ENCODE measurements around the gene BRD4.
A peak's percentile ranks its signal among the peaks of the same experiment; 100 is the strongest.

Gene BRD4

DNA sequence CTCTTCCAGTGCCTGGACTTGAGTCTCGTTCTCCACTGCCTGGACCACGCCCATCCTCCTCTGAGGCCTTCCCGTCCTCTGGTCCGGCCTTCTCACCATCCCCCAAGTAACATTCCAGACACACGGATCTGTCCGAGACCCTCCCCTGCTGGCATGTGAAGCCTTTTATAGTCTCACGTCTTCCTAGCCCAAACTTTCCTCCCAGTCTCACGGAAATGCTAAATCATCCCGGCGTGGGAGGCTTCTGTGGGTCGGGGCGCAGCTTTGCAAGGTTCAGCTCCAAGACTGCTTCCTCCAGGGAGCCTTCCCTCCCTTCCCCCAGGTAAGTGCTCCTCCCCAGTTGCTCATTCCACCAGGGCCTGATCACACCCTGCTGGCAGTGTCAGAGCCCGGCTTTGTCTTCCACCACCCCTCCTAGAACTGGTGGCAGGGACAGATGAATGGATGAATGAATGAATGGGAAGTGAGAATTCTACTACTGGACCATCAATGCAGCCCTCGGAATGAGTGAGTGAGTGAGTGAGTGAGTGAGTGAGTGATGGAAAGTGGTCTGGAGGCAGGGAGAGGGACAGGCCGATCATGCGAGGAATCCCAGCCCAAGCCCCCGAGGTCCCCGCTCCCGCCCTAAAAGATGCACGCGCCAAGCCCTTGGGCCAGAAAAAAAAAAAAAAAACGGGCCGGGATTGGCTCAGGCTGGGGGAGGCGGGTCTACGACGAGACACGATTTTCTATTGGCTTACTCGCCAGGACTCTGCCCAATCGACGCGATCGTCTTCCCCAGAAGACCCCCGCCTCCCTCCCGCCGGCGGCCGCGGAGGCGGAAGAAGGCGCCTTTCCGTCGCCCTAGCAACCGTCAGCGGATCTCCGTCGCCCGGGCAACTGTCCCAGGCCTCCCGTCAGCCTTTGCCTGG, 109.3 kb downstream of the BRD4 start:
- peak; percentile 91 for DNase-seq
- in situ Hi-C loops (cut with HindIII; ENCODE audit: low pct_ligation_motif_present, low pct_unique_long_range_greater_than_20kb, low sequenced_read_pairs) = no loop called here

DNA sequence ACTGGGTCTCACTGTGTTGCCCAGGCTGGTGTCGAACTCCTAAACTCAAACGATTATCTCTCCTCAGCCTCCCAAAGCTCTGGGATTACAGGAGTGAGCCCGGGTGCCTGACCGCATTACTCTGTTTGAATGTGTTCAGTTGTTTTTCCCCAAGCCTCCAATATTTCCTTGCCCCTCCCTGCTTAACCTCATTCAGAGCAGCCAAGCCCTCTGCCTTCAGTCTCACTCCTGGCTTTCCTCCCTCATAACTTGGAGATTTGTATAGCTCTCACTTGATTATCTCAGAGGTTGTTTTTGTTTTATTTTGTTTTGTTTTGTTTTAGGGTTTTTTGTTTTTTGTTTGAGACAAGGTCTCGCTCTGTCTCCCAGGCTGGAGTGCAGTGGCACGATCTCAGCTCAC, 111.5 kb downstream of the BRD4 start:
- in situ Hi-C loops (cut with HindIII; ENCODE audit: low pct_ligation_motif_present, low pct_unique_long_range_greater_than_20kb, low sequenced_read_pairs) = no loop called here
- no peak for DNase-seq

DNA sequence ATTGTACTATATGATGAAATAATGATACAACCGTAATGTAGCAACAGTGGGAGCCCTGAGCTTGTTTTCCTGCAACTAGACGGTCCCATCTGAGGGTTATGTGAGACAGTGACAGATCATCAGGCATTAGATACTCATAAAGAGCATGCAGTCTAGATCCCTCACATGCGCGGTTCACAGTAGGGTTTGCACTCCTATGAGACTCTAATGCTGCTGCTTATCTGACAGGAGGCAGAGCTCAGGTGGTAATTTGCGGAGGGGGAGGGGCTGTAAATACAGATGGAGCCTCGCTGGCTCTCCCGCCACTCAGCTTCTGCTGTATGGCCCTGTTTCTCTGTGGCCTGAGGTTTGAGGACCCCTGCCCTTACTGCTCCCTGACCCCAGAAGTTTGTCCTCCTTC, 113.8 kb downstream of the BRD4 start:
- no peak for DNase-seq
- in situ Hi-C loops (cut with HindIII; ENCODE audit: low pct_ligation_motif_present, low pct_unique_long_range_greater_than_20kb, low sequenced_read_pairs) = no loop called here

DNA sequence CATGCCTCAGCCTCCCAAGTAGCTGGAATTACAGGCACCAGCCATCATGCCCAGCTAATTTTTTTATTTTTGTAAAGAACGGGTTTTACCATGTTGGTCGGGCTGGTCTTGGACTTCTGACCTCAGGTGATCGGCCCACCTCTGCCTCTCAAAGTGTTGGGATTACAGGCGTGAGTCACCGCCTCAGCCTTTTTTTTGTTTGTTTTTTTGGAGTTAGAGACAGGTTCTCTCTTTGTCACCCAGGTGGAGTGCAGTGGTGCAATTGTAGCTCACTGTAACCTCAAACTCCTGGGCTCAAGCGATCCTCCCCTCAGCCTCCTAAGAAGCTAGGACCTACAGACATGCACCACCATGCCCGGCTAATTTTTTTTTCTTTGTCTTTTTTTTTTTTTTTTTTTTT, 116.0 kb downstream of the BRD4 start:
- in situ Hi-C loops (cut with HindIII; ENCODE audit: low pct_ligation_motif_present, low pct_unique_long_range_greater_than_20kb, low sequenced_read_pairs) = no loop called here
- DNase-seq = no peak

DNA sequence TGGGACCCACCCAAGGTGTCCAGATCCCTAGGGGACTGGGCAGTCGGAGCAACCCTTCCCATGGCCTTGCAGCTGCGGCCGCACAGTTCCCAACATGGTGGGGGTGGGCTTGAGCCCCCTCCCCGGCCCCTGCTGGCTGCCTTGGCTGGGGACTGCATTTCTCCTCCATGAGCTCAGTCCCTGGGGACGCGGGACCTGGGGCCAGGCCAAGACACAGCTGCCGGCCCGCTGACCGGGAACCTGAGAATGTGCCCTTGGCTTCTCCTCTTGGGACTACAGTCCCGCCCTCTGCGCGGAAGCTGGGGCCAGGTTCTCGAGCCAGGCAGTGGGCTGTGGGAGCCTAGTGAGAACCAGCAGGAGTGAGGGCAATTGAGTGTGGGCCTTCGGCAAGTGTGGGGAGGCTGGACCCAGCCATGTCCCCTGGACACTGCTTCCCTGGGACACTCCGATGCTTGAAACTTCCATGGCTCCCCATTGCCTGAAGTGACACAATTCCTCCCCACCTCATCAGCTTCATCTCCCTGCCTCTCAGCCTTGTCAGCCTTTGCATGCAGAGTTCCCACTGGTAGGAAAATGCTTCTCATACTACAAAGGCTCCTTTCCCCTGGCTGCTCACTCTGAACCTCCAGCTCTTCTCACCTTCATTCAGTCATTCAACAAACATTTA, 118.5 kb downstream of the BRD4 start:
- DNase-seq = no peak
- in situ Hi-C loops (cut with HindIII; ENCODE audit: low pct_ligation_motif_present, low pct_unique_long_range_greater_than_20kb, low sequenced_read_pairs) = no loop called here

DNA sequence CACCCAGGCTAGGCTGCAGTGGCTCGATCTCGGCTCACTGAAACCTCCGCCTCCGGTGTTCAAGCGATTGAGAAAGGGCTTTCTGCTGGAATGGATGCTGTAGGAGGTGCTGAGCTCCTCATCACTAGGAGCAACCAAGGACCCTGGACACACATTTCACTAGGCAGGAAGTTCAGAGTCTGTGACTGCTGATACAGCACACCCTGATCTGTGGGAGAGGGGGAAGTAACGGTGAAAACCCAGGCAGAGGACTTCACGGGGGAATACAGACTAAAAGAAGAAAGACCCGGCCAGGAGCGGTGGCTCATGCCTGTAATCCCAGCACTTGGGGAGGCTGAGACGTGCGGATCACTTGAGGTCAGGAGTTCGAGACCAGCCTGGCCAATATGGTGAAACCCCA, 119.6 kb downstream of the BRD4 start:
- in situ Hi-C loops (cut with HindIII; ENCODE audit: low pct_ligation_motif_present, low pct_unique_long_range_greater_than_20kb, low sequenced_read_pairs) = no loop called here
- no peak for DNase-seq

DNA sequence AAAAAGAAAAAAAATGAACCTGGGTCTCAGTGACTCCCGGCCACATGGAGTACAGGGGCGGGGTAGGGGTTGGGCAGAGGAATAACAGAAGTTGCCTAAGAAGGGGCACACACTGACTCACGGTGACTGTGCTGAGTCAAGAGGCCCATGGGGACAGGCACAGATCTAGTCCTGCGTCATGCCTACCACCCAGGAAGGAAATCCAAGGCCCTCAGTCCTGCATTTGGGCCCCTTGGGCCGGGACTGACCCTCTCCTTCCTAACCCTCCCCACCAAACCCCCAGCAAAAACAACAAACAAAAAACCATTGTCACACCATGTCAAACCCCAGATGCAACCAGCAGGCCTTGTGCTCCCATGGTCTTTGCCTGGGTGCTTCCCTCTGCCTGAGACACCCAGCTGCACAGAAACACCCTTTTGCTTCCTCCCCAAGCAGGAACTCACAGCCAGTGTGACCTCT, 122.0 kb downstream of the BRD4 start:
- DNase-seq = no peak
- in situ Hi-C loops (cut with HindIII; ENCODE audit: low pct_ligation_motif_present, low pct_unique_long_range_greater_than_20kb, low sequenced_read_pairs) = no loop called here

DNA sequence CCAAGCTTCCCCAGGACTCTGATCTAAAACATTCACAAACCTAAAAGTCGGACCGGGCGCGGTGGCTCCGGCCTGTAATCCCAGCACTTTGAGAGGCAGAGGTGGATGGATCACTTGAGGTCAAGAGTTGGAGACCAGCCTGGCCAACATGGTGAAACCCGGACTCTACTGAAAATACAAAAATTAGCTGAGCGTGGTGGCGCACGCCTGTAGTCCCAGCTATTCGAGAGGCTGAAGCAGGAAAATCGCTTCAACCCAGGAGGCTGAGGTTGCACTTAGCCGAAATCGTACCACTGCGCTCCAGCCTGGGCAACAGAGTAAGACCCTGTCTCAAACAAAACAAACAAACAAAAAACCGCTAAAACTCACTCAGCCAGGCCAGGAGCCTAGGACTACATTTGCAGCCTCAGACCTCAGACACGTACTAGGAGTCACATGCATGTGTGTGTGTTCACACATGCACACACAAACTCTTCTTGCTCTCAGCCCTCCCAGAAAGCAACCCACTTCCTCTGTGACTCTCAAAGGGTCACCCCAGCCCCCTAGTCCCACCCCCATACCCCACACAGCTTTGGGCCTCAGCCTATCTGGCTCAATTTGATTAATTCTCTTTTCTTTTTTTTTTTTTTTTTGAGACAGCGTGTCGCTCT, 130.8 kb downstream of the BRD4 start:
- no peak for DNase-seq
- in situ Hi-C loops (cut with HindIII; ENCODE audit: low pct_ligation_motif_present, low pct_unique_long_range_greater_than_20kb, low sequenced_read_pairs) = no loop called here

DNA sequence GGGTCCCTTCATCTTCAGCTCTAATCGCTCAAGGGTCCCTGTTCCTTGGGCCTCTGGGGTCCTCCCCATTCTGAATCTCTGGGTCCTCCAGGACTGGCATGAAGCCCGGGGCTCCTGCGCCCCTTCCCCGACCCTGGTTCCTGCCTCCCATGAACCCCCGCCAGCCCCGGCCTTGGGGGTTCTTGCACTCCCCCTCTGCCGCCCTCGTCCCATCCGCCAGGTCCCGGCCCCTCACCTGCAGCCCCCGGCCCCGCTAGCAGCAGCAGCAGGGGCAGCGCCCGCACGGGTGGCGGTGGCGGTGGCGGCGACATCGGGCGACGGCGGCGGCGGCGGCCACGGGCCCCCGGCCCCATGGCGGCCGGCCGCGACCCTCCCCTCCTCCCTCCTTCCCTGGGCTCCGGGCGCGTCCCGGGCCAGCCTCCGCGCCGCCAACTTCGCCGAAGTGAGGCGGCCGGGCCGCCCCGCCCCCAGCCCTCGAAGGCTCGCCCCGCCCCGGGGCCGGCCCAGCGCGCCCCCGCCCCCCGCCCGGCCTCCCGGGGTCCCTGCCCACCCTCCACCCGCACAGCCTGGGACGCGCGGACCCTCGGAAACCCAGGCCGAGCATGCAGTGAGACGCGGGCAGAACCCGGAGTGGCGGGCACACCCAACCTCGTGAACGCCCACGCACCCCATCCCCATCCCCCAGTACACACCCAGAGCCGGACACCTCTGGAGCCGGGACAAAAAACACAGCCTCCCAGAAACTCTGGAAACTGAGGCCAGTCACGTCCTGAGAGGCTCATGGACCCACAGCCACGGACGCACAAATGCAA, 131.6 kb downstream of the BRD4 start, which contains the start of gene NOTCH3:
Gene NOTCH3, minus strand, starts transcription at position 443 of the 812 bp plus-strand sequence. Its CDS starts 90 bp downstream, at position 353.
- in situ Hi-C loops (cut with HindIII; ENCODE audit: low pct_ligation_motif_present, low pct_unique_long_range_greater_than_20kb, low sequenced_read_pairs) = no loop called here
- DNase-seq = no peak

DNA sequence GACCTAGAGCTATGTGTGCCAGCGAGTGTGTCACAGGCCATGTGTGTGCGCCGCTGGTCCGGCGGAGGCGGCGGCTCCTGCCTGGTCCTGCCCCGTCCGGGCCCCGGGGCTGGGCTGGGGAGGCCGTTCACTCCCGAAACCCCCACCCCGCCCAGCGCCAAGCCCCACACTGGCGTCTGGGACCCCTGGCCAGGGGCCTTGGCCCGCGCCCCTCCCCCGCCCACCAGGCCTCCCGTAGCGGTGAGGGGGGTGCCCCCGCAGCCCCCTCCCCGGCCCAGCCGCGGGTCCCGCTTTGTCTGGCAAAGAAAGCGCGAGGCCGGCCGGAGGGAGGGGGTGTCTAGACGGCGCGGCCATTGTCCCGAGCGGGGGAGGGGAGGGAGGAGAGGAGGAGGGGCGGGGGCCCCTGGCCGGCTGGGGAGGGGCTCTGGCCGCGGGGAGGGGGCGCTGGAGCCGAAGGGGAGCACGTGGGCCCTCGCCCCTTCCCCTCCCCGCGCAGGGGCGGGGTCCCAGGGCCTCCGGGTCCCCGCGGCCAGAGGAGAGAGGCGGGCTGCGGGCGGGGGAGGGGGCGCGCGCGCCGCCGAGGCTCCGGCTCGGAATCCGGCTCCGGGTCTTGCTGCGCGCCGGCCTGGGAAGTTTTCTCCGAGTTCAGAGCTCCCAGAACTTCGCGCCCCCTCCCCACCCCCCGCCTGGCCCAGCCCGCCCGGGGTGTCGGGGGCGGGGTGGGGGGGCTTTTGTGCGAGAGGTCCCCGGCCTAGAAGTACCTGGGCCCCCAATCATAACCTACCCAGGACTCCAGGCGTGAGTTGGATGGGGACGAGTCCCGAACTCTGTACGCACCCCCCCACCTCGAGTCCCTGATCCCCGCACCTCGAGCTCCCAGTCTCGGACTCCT, 132.4 kb downstream of the BRD4 start:
- no peak for DNase-seq
- in situ Hi-C loops (cut with HindIII; ENCODE audit: low pct_ligation_motif_present, low pct_unique_long_range_greater_than_20kb, low sequenced_read_pairs) = no loop called here

DNA sequence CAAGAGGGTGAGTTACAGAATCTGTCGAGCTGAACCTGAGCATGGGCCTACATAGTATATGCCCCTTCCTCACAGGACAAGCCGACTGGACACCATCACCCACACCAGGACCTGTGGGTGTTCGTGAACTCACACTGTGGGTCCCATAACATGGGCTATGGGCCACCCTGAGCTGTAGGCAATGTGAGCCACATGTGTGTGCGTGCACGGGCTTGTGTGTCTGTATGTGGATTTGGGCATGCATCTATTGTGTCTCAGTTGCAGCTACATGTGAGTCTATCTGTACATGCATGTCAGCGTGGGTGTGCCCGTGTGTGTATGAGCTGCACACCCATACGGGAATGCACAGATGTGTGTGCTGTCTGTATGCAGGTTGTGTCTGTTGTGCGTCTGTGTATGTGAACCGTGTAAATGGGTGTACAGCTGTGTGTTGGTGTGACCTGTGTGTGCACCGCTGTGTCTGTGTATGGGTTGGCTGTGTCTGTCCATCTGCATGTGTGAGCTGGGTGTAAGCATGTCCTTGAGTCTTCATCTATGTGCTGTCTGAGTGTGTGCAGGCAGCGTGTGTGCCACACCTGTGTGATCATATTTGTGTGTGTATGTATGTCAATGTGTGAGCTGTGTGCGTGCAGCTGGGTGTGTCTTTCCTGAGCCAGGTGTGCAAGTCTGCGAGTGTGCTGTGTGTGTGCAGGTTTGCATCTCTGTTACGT, 133.2 kb downstream of the BRD4 start:
- DNase-seq = no peak
- in situ Hi-C loops (cut with HindIII; ENCODE audit: low pct_ligation_motif_present, low pct_unique_long_range_greater_than_20kb, low sequenced_read_pairs) = no loop called here

DNA sequence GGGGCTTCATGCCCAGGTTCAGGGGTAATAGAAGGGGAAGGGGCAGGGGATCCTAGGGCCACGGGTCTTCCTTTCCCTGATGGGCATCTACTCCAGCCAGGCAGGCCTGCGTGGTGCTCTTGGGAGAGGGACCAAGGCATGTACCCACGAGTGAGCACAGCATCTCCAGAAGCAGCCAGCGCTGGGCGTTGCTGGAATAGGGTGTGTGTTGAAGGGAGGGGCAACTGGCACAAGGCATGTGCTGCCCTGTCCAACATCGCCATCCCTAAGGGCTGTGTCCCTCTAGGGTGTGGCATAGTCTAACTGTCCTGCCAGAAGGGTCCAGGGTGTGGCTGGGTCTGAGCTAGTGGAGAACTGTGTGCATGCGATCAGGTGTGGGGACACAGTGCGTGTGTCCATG, 134.4 kb downstream of the BRD4 start:
- no peak for DNase-seq
- in situ Hi-C loops (cut with HindIII; ENCODE audit: low pct_ligation_motif_present, low pct_unique_long_range_greater_than_20kb, low sequenced_read_pairs) = no loop called here

DNA sequence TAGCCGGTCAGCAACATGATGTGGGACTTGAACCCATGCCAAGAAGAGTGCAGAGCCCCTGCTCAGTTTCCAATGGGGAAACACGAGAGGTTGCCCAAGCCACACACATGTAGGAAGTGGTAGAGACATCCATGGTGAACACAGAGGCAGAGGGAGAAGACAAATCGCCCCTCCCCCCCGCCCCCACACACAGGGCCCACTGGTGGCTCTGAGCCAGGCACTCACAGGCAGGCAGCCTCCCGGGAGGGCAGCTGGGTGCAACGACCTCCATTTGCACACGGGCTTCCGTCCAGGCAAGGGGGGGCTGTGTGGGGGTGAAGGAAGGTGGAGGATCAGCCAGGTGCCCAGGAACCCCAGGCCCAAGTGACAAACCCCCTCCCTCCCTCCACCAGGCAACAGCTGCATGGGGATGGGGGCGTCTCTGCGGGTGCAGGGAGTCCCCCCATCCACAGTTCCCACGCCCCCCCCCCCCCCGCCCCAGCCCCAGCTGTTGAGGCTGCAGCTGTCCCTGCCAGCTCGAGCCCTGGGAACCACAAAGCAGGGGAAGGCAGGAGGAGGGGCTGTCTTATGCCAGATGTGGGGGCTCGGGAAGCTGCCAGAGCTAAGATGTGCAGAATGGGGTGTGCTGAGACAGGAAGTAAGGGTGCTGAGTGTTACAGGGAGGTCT, 134.9 kb downstream of the BRD4 start:
- in situ Hi-C loops (cut with HindIII; ENCODE audit: low pct_ligation_motif_present, low pct_unique_long_range_greater_than_20kb, low sequenced_read_pairs) = no loop called here
- no peak for DNase-seq

DNA sequence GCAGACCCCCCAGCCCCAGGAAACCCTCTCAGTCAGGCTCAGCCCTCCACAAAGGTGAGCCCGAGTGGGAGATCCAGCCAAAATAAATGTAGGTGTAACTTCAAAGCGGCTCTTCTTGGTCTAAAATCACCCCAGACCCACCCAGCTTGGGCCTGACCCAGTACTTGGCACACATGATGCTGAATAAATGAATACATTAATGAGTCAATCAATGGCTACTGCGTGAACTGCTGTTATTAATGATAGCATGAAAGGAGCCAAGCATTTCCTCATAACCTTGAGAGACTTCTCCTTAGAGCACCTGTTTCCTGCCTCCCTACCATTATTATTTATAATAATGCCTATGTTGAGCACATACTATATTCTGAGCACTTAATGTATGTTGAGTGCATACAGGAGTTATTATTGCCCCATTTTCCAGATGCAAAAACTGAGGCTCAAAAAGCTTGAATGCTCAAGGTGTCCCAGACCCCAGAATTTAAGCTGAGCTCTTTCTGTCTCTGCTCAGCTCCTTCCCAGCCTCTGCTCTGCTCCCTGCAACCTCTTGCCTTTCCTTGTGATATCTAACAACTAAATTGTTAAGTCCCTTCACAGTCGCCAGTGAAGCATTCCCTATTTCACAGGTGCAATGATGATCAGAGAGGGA, 135.9 kb downstream of the BRD4 start:
- no peak for DNase-seq
- in situ Hi-C loops (cut with HindIII; ENCODE audit: low pct_ligation_motif_present, low pct_unique_long_range_greater_than_20kb, low sequenced_read_pairs) = no loop called here

DNA sequence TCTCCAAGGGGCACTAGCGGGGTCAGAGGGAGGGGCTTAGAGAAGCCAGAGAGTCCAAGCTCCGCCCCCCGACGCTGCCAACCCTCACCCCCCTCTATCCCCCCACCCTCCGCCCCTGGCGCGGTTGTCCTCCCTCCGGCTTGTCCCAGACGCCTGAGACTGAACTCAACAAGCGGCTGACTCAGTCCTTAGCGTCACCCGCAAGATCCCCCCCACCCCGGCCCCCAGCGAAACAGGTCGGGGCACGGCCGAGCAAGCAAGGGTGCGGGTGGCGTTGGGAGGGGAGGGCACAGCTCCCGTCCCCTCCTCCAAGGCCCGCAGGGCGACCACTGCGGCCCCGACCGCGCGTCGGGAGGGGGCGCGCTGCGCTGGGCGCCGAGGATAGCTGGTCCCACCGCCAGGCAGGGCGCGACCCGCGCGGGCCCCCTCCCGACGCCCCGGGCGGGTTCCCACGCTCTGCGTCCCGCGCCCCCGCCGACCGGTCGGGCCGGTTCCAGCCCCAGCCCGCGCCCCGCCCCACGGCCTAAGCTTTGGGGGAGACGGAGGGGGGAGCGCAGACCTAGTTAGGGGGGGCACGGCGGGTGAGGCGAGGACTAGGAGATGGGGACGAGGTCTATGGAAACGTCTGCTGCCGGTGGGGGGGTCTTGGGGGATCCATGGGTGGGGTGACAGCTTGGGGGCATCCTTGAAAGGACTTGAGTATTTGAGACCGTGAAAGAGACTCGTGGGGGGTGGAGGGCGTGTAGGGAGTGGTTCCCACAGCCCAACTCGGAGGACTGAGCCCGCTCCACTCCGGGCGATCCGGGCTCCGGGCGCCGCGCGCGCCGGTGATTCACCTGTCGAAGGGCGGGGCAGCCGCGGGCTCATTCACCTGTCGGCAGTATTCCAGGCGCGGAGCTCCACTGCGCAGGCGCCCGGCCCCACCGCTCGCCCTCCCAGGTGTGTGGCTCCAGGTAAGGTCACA, 136.7 kb downstream of the BRD4 start:
- in situ Hi-C loops (cut with HindIII; ENCODE audit: low pct_ligation_motif_present, low pct_unique_long_range_greater_than_20kb, low sequenced_read_pairs) = no loop called here
- DNase-seq = peak; percentile 12
